ENCODE measurements around the gene CFAP77. TPM values are rescaled to one million over a fixed set of nuclear protein-coding genes. Genes with fewer than 3 reads are reported as not detected.
A peak's percentile ranks its signal among the peaks of the same experiment; 100 is the strongest.

CFAP77 gene
- total and polyA plus RNA-seq, 10 of the 15 experiments (the other 5 are each of a cell fraction or from before 2014, with no cell fraction given), result 0.33 TPM; not detected in 9

- TF ChIP-seq SREBF2 (IDR thresholded peaks at IDR 0.05; ENCODE audit: low read length) (no peak), BACH1 (IDR thresholded peaks at IDR 0.05; ENCODE audit: borderline replicate concordance) (no peak), ZBTB4 (CRISPR knock-in tag; IDR thresholded peaks at IDR 0.05) (no peak), NFXL1 (IDR thresholded peaks at IDR 0.05; ENCODE audit: borderline replicate concordance) (no peak), RAD51 (IDR thresholded peaks at IDR 0.05) (no peak), MYB (IDR thresholded peaks at IDR 0.05; ENCODE audit: borderline replicate concordance, low read depth, low read length) (no peak), STAT3 (IDR thresholded peaks at IDR 0.05; ENCODE audit: low read depth, low read length) (no peak), FOS (IDR thresholded peaks at IDR 0.05; ENCODE audit: borderline replicate concordance, extremely low read depth, insufficient read length) (no peak), SMC3 (IDR thresholded peaks at IDR 0.05; ENCODE audit: borderline replicate concordance, low read length) (no peak), JUND (IDR thresholded peaks at IDR 0.05; ENCODE audit: low read depth, low read length) (no peak), EED (IDR thresholded peaks at IDR 0.05; ENCODE audit: low read depth) (peak; percentile 29; the same call in 1 of the 2 replicates)
- TF ChIP-seq, protein P1, sequence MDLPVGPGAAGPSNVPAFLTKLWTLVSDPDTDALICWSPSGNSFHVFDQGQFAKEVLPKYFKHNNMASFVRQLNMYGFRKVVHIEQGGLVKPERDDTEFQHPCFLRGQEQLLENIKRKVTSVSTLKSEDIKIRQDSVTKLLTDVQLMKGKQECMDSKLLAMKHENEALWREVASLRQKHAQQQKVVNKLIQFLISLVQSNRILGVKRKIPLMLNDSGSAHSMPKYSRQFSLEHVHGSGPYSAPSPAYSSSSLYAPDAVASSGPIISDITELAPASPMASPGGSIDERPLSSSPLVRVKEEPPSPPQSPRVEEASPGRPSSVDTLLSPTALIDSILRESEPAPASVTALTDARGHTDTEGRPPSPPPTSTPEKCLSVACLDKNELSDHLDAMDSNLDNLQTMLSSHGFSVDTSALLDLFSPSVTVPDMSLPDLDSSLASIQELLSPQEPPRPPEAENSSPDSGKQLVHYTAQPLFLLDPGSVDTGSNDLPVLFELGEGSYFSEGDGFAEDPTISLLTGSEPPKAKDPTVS (IDR thresholded peaks at IDR 0.05; ENCODE audit: low read depth, low read length), result no peak
- TF ChIP-seq, protein P2, sequence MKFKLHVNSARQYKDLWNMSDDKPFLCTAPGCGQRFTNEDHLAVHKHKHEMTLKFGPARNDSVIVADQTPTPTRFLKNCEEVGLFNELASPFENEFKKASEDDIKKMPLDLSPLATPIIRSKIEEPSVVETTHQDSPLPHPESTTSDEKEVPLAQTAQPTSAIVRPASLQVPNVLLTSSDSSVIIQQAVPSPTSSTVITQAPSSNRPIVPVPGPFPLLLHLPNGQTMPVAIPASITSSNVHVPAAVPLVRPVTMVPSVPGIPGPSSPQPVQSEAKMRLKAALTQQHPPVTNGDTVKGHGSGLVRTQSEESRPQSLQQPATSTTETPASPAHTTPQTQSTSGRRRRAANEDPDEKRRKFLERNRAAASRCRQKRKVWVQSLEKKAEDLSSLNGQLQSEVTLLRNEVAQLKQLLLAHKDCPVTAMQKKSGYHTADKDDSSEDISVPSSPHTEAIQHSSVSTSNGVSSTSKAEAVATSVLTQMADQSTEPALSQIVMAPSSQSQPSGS (IDR thresholded peaks at IDR 0.05; ENCODE audit: low read length), result peak; percentile 52
Observed at GRCh38 chr9:132404228-132404881, 5.7 kb upstream of the CFAP77 start (continued).
